ENCODE data around the gene GPSM3.

GPSM3 gene, protein sequence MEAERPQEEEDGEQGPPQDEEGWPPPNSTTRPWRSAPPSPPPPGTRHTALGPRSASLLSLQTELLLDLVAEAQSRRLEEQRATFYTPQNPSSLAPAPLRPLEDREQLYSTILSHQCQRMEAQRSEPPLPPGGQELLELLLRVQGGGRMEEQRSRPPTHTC

GRCh38 chr6:32192608-32193039, at the start of gene GPSM3:
Gene GPSM3, minus strand, starts transcription at chr6:32192643. Its CDS starts 130 bp downstream, at chr6:32192513.
- H3K9ac ChIP-seq (ENCODE audit: low read depth, low read length), result peak within 1 kb of the TSS; percentile 3
- no peaks in the 10 kb centered on the region for H3K27me3 ChIP-seq (ENCODE audit: control insufficient read depth, insufficient read depth, low read length)
- H3K36me3 ChIP-seq (ENCODE audit: control insufficient read depth, insufficient read depth, low read length), result peaks cover 2% of the 10 kb centered on the region
- H3K9me3 ChIP-seq (ENCODE audit: control insufficient read depth, insufficient read depth, low read length), result no peaks in the 10 kb centered on the region
- H3K4me3 ChIP-seq (ENCODE audit: low read depth, low read length), result peak within 1 kb of the TSS; percentile 35
- peaks cover 16% of the 10 kb centered on the region for H3K4me1 ChIP-seq (ENCODE audit: control insufficient read depth, insufficient read depth, low read length)

- no peak overlapping the region for H3K4me3 ChIP-seq (ENCODE audit: low read depth, low read length)
- H3K9ac ChIP-seq (ENCODE audit: low read depth, low read length), result no peak overlapping the region
- H3K9me3 ChIP-seq (ENCODE audit: control insufficient read depth, insufficient read depth, low read length), result no peaks in the 10 kb centered on the region
- no peaks in the 10 kb centered on the region for H3K4me1 ChIP-seq (ENCODE audit: control insufficient read depth, insufficient read depth, low read length)
- no peaks in the 10 kb centered on the region for H3K36me3 ChIP-seq (ENCODE audit: control insufficient read depth, insufficient read depth, low read length)
- H3K27me3 ChIP-seq (ENCODE audit: control insufficient read depth, insufficient read depth, low read length), result no peaks in the 10 kb centered on the region
These were observed 48.2 kb upstream of the GPSM3 start for GRCh38 chr6:32240686-32241085.

DNA sequence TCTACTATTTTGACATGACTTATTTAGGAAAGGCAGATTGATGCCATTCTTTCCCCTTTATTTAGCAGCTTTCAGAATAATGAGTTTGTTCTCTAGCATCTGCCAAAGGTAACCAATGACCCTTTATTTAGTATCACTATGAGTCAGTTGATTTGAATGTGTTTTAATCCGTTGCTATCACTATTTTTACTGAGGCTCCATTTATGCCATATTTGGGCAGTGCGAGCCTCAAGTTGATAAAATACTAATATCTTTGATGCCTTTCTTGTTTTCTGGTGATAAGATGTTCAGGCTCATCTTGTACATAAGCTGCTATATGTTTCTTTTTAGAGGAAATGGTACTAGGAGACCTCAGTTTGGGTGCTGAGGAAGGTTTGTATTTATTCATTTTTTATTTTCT, 47.0 kb upstream of the GPSM3 start:
- Histone ChIP-seq H3K9me3 (ENCODE audit: control insufficient read depth, insufficient read depth, low read length) (no peaks in the 10 kb centered on the region), H3K4me1 (ENCODE audit: control insufficient read depth, insufficient read depth, low read length) (no peaks in the 10 kb centered on the region), H3K27me3 (ENCODE audit: control insufficient read depth, insufficient read depth, low read length) (no peaks in the 10 kb centered on the region), H3K9ac (ENCODE audit: low read depth, low read length) (no peak overlapping the region), H3K36me3 (ENCODE audit: control insufficient read depth, insufficient read depth, low read length) (no peaks in the 10 kb centered on the region), H3K4me3 (ENCODE audit: low read depth, low read length) (no peak overlapping the region)

DNA sequence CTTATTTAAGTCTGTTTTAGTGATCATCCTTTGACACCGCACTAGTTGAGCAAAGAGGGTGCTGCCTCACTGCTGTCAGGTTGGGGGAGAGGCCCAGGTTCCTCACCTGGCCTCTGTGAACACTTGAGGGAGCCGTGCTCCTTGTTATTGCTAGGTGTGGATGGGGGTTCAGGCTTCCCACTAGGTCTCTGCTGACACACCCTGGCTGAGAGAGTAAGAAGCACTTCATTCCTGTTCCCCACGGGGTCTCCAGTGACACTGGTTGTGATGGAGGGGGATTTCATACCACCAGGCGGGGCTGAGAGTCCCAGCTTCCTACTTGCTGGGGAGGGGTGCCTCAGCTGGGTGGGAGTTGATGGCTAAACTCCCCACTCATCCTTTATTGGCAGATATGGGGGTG, 42.5 kb upstream of the GPSM3 start:
- Histone ChIP-seq H3K9ac (ENCODE audit: low read depth, low read length) (no peak overlapping the region), H3K4me1 (ENCODE audit: control insufficient read depth, insufficient read depth, low read length) (no peaks in the 10 kb centered on the region), H3K9me3 (ENCODE audit: control insufficient read depth, insufficient read depth, low read length) (no peaks in the 10 kb centered on the region), H3K36me3 (ENCODE audit: control insufficient read depth, insufficient read depth, low read length) (no peaks in the 10 kb centered on the region), H3K4me3 (ENCODE audit: low read depth, low read length) (no peak overlapping the region), H3K27me3 (ENCODE audit: control insufficient read depth, insufficient read depth, low read length) (no peaks in the 10 kb centered on the region)

DNA sequence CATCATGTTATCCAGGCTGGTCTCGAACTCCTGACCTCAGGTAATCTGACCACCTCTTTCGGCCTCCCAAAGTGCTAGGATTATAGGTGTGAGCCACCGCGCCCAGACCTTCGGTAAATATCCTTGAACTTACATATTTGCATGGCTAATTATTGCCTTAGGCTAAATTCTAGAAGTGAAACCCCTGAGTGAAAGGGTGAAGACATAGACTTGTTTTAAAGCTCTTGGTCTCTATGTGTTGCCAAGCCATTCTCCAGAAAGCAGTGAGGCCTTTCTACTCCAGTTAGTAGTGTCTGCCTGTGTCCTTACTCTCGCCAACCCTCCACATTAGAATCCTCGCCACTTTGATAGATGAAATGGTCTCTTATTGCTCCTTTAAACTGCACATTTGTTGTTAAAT, 34.0 kb upstream of the GPSM3 start:
- H3K9me3 ChIP-seq (ENCODE audit: control insufficient read depth, insufficient read depth, low read length), result no peaks in the 10 kb centered on the region
- no peaks in the 10 kb centered on the region for H3K36me3 ChIP-seq (ENCODE audit: control insufficient read depth, insufficient read depth, low read length)
- no peak overlapping the region for H3K9ac ChIP-seq (ENCODE audit: low read depth, low read length)
- no peak overlapping the region for H3K4me3 ChIP-seq (ENCODE audit: low read depth, low read length)
- H3K27me3 ChIP-seq (ENCODE audit: control insufficient read depth, insufficient read depth, low read length), result no peaks in the 10 kb centered on the region
- H3K4me1 ChIP-seq (ENCODE audit: control insufficient read depth, insufficient read depth, low read length), result no peaks in the 10 kb centered on the region

DNA sequence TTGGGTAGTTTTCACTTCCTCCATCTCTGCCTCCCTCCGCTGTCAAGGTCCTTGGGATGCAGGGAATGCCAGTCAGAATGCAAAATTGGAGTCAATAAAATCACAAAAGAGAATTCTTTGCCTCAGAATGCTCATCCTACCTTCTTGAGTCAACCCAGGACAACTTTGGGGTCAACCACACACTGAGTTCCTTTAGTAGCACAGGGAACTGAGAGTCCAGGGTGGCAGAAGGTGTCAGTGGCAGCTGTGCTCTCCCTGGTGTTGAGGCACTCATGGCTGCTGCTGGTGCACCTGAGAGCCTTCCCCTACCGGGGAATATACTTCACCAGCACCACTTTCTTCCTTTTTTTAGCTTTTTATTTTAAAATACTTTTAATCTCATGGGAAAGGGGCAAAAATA, 32.3 kb upstream of the GPSM3 start:
- H3K36me3 ChIP-seq (ENCODE audit: control insufficient read depth, insufficient read depth, low read length), result no peaks in the 10 kb centered on the region
- no peaks in the 10 kb centered on the region for H3K9me3 ChIP-seq (ENCODE audit: control insufficient read depth, insufficient read depth, low read length)
- no peak overlapping the region for H3K9ac ChIP-seq (ENCODE audit: low read depth, low read length)
- no peaks in the 10 kb centered on the region for H3K27me3 ChIP-seq (ENCODE audit: control insufficient read depth, insufficient read depth, low read length)
- H3K4me3 ChIP-seq (ENCODE audit: low read depth, low read length), result no peak overlapping the region
- no peaks in the 10 kb centered on the region for H3K4me1 ChIP-seq (ENCODE audit: control insufficient read depth, insufficient read depth, low read length)

DNA sequence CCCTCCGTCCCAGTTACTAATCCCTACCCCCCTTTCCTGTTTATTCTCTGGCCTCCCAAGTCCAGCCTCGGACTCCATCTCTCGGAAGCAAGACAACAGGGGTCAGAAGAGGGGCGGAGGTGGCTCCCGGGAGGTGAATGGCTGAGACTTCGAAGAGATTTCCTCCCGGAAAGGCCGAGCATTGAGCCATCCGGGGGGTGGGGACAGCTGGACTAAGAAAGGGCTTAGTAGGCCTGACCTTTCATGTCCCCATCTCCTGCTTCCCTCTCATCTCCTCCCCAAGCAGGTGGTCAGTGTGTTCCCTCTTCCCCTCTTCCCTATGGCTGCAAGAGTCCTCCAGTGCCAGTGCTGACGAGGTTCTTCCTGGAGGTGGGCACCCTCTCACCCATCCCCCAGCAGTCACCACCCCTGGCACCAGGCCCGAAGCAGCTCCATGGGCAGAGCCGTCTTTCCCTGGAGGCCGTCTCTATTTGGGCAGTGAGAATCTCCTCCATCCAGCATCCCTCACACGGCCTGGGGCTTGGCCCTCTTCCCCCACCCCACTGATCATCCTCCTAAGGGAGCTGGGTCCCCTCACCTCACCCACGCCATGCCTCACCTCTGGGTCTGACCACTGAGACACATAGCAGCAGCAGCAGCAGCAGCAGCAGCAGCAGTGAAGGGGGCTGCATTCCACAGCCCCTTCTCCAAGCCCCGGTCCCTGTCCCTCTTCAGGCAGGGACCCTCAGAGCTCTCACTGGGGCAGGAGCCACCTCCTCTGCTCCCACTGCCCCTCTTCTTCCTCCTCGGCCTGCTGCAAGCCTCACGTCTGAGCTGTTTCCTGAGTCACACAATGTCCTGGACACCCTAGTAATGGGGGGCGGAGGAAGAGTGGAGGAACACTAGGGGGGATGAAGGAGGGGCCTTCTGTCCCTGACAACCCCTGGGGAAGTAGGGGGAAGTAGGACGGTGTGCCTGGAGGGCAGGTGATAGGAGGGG, 31.1 kb upstream of the GPSM3 start, which contains the start of gene NOTCH4:
NOTCH4 (minus strand) TSS at position 810 of the 978 bp plus-strand sequence; CDS start at position 671, 139 bp downstream.
- Histone ChIP-seq H3K36me3 (ENCODE audit: control insufficient read depth, insufficient read depth, low read length) (no peaks in the 10 kb centered on the region), H3K9ac (ENCODE audit: low read depth, low read length) (no peak within 1 kb of the TSS), H3K4me1 (ENCODE audit: control insufficient read depth, insufficient read depth, low read length) (no peaks in the 10 kb centered on the region), H3K27me3 (ENCODE audit: control insufficient read depth, insufficient read depth, low read length) (no peaks in the 10 kb centered on the region), H3K4me3 (ENCODE audit: low read depth, low read length) (no peak within 1 kb of the TSS), H3K9me3 (ENCODE audit: control insufficient read depth, insufficient read depth, low read length) (no peaks in the 10 kb centered on the region)

DNA sequence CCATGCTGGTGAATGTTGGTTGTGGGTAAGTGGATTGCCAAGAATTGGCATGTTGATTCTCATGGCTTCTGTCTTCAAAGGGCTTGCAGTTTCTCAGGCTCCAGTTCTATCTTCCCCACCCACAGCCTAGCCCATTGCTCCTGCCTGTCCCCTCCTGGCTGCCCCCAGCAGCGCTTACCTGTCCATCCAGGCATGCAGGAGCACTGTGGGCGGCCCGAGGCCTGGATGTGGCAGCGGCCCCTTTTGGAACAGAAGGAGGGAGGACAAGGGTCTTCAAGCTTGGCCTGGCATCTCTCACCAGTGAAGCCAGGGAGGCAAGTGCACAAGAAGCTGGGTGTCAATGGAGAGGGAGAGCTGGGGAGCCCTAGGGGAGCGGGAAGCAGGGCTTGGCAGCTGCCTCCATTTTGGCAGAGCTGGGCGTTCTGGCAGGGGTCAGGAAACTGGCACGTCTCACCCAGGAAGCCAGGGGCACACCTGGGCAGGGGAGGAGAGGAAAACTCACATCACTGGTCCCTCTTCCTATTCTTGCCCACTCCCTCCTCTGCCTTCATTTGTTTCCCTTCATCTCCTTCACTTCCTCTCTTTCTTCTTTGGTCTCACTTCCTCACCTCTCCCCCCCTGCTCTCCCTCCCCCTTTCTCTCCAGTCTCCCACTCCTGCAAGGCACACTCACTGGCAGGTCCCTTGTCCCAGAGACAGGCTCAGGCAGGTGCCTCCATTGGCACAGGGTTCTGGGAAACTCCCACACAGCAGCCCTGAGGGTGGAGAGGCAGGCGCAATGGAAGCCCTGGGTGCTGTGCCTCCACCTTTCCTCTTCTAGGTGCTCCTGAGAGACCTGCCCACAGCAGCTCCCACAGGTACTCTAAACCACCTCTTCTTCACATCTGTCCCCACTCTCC, 30.1 kb upstream of the GPSM3 start:
- Histone ChIP-seq H3K36me3 (ENCODE audit: control insufficient read depth, insufficient read depth, low read length) (no peaks in the 10 kb centered on the region), H3K4me1 (ENCODE audit: control insufficient read depth, insufficient read depth, low read length) (no peaks in the 10 kb centered on the region), H3K9ac (ENCODE audit: low read depth, low read length) (no peak overlapping the region), H3K9me3 (ENCODE audit: control insufficient read depth, insufficient read depth, low read length) (no peaks in the 10 kb centered on the region), H3K4me3 (ENCODE audit: low read depth, low read length) (no peak overlapping the region), H3K27me3 (ENCODE audit: control insufficient read depth, insufficient read depth, low read length) (no peaks in the 10 kb centered on the region)

DNA sequence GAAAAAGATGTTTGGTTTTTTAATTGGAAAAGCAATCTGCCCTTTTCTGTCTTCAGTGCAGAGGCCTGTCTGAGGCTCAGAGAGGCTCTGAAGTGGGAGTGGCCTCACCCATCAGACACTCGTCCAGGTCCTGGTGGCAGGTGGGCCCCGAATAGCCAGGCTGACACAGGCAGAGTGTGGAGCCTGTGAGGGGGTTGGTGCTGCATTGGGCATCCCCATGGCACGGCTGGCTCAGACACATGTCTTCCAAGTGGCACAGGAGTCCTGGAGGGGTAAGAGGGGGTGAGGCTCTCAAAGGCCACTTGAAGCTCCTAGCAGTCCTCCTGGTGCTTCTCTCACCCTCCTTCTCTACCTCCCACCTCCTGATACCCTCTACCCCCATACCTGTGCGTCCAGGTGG, 27.6 kb upstream of the GPSM3 start:
- Histone ChIP-seq H3K4me3 (ENCODE audit: low read depth, low read length) (no peak overlapping the region), H3K9me3 (ENCODE audit: control insufficient read depth, insufficient read depth, low read length) (no peaks in the 10 kb centered on the region), H3K4me1 (ENCODE audit: control insufficient read depth, insufficient read depth, low read length) (no peaks in the 10 kb centered on the region), H3K9ac (ENCODE audit: low read depth, low read length) (no peak overlapping the region), H3K27me3 (ENCODE audit: control insufficient read depth, insufficient read depth, low read length) (no peaks in the 10 kb centered on the region), H3K36me3 (ENCODE audit: control insufficient read depth, insufficient read depth, low read length) (no peaks in the 10 kb centered on the region)

- Histone ChIP-seq H3K9me3 (ENCODE audit: control insufficient read depth, insufficient read depth, low read length) (no peaks in the 10 kb centered on the region), H3K4me3 (ENCODE audit: low read depth, low read length) (no peak overlapping the region), H3K4me1 (ENCODE audit: control insufficient read depth, insufficient read depth, low read length) (no peaks in the 10 kb centered on the region), H3K27me3 (ENCODE audit: control insufficient read depth, insufficient read depth, low read length) (no peaks in the 10 kb centered on the region), H3K9ac (ENCODE audit: low read depth, low read length) (no peak overlapping the region), H3K36me3 (ENCODE audit: control insufficient read depth, insufficient read depth, low read length) (no peaks in the 10 kb centered on the region)
These were observed 25.7 kb upstream of the GPSM3 start for GRCh38 chr6:32218167-32218566.

DNA sequence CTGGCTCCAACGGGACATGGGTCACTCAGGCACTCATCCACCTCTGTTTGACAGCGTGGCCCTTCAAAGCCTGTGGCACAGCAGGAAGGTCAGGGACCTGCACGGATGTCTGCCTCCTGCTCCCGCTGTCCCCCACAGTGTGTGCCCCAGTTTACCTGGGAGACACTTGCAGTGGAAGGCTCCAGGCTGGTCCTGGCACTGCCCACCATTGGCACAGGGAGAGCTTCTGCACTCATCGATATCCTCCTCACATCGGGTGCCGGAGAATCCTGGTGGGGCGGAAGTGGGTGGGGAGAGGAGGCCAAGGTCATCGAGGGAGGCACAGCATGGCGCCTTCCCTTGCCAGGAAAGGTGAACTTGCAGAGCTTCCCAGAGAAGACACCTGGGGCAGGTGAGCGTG, 24.6 kb upstream of the GPSM3 start:
- Histone ChIP-seq H3K4me1 (ENCODE audit: control insufficient read depth, insufficient read depth, low read length) (no peaks in the 10 kb centered on the region), H3K9ac (ENCODE audit: low read depth, low read length) (no peak overlapping the region), H3K27me3 (ENCODE audit: control insufficient read depth, insufficient read depth, low read length) (no peaks in the 10 kb centered on the region), H3K4me3 (ENCODE audit: low read depth, low read length) (no peak overlapping the region), H3K36me3 (ENCODE audit: control insufficient read depth, insufficient read depth, low read length) (no peaks in the 10 kb centered on the region), H3K9me3 (ENCODE audit: control insufficient read depth, insufficient read depth, low read length) (no peaks in the 10 kb centered on the region)
